GM12891 (cell line): ENCODE measurements around the gene ALG1L2.

Source experiments
- POLR2A ChIP-seq: IDR thresholded peaks from 2 replicates; pipeline ENCODE4 v1.6.1; 2011; ENCODE audit warnings: low read depth, low read length, control low read depth
- POLR2AphosphoS5 ChIP-seq: IDR thresholded peaks from 2 replicates; pipeline ENCODE4 v1.6.1; 2011; ENCODE audit warnings: low read depth, low read length, control low read depth
- TAF1 ChIP-seq: IDR thresholded peaks from 2 replicates; pipeline ENCODE4 v1.6.1; 2011; ENCODE audit warnings: low read depth, low read length, control low read depth

DNA sequence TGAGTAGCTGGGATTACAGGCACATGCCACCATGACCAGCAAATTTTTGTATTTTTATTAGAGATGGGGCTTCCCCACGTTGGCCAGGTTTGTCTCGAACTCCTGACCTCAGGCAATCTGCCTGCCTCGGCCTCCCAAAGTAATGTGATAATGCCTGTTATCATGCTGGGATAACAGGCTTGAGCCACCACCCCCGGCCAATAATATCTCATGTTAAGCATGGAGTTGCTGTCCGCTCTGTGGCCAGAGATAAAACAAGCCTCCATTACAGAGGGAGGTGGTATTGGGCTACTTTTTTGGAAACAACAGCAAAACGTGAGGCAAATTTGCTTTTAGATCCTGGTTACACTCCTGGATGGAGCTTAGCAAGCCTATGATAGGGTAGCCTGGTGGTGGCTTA, 32.9 kb upstream of the ALG1L2 start:
- TF ChIP-seq POLR2AphosphoS5 (no peak), POLR2A (no peak), TAF1 (no peak)
